ENCODE measurements around the gene ASXL1. TPM values are rescaled to one million over a fixed set of nuclear protein-coding genes. Genes with fewer than 3 reads are reported as not detected.

The ASXL1 gene
- total and polyA plus RNA-seq, 9 of the 15 experiments (the other 6 are each of a cell fraction or from before 2014, with no cell fraction given), result 6.5 to 65.3 (median 32.3) TPM

- 84% methylated on average over 6 of the region's 6 CpGs for WGBS (ENCODE audit: insufficient coverage, low coverage, missing lambda C conversion rate)
- no peaks in the 10 kb centered on the region for H3K9me3 ChIP-seq (replicated peaks; ENCODE audit: control insufficient read depth, insufficient read depth, low read depth, low read length)
- no peak overlapping the region for H3K4me3 ChIP-seq
- ChIA-PET CTCF (ENCODE audit: low intra/inter-chr PET ratio) (no interaction called here), POLR2A (interaction anchor here (0.7 to 1.8 kb wide), 2 partner anchors 11 to 13 kb away, joined by 3 to 6 read pairs; no protein-coding TSS in a partner anchor)
- intact Hi-C loops (cut with micrococcal nuclease), result no loop called here
- peaks cover 14% of the 10 kb centered on the region for H3K79me2 ChIP-seq (ENCODE audit: control insufficient read depth, insufficient read depth, low read length)
- H3K9me1 ChIP-seq (ENCODE audit: control insufficient read depth, insufficient read depth, low read length), result no peaks in the 10 kb centered on the region
- no peak for TF ChIP-seq PPARD (CRISPR knock-in tag; IDR thresholded peaks at IDR 0.05)
- no peak for TF ChIP-seq BACH1 (tag; IDR thresholded peaks at IDR 0.05)
- TF ChIP-seq RREB1 (CRISPR knock-in tag; IDR thresholded peaks at IDR 0.05), result no peak
- no peak for TF ChIP-seq NR3C1 (CRISPR knock-in tag; IDR thresholded peaks at IDR 0.05)
- no peak for TF ChIP-seq FOXP4 (CRISPR knock-in tag; IDR thresholded peaks at IDR 0.05; ENCODE audit: borderline replicate concordance)
- TF ChIP-seq RBM25 (IDR thresholded peaks at IDR 0.05; ENCODE audit: low read depth, low read length, severe bottlenecking), result no peak
- no peak for TF ChIP-seq NCOR1 (IDR thresholded peaks at IDR 0.05)
- no peak for TF ChIP-seq HNRNPUL1 (IDR thresholded peaks at IDR 0.05; ENCODE audit: low read length)
- DNase-seq (ENCODE audit: extremely low read depth in 1 of 4, low spot score in 3 of 4) (no peak), FAIRE-seq (no peak), ATAC-seq (no peak)
- H3K36me3 ChIP-seq (ENCODE audit: control insufficient read depth, insufficient read depth, low read length), result peaks cover 59% of the 10 kb centered on the region
- no peaks in the 10 kb centered on the region for H4K20me1 ChIP-seq (replicated peaks; ENCODE audit: control insufficient read depth, insufficient read depth, low read length)
- H3K4me2 ChIP-seq (ENCODE audit: insufficient read depth, low read length), result no peak overlapping the region
- H3K27ac ChIP-seq (ENCODE audit: extremely low read depth, low read depth, low read length), result no peak overlapping the region
- H2AFZ ChIP-seq (ENCODE audit: low read depth, low read length), result no peak overlapping the region
- in situ Hi-C loops (cut with MboI), result no loop called here
- no peaks in the 10 kb centered on the region for H3K4me1 ChIP-seq (replicated peaks in 1 of 2; ENCODE audit: control insufficient read depth in 2 of 2, insufficient read depth in 2 of 2, low read length in 2 of 2)
- no peaks in the 10 kb centered on the region for H3K27me3 ChIP-seq (ENCODE audit: control insufficient read depth in 2 of 2, insufficient read depth in 2 of 2, low read length in 2 of 2)
- H3K9ac ChIP-seq (ENCODE audit: insufficient read depth in 1 of 2, low read depth in 2 of 2, low read length in 2 of 2), result no peak overlapping the region
- BruUV-seq (replicated peaks), result no TSS peak
These were observed 69.9 kb downstream of the ASXL1 start for GRCh38 chr20:32427996-32428395.
